Lung (tissue), 12 donors: Measurements from ENCODE around the gene MBD3. TPM values are rescaled to one million over a fixed set of nuclear protein-coding genes. Genes with fewer than 3 reads are reported as not detected.

Experiments used
- ATAC-seq: fragments of 200-7000 bp; cut with Tn5 transposase; one replicate; pipeline ENCODE4 v1.9.1; 2020; ENCODE audit warnings: moderate number of reproducible peaks; ENCODE audit not compliant: insufficient read depth, low FRiP score
- DNase-seq, 3 donors: peaks; one replicate each; pipeline ENCODE4 v3.0.0-alpha.2; 2013 to 2017
- H3K27ac ChIP-seq, 2 donors: one replicate each; pipeline ENCODE4 v1.5.1; 2013; ENCODE audit warnings: mild to moderate bottlenecking in 2 of 2, moderate library complexity in 2 of 2, control low read depth in 1 of 2, inconsistent platforms in 1 of 2, low read depth in 1 of 2, low read length in 1 of 2
- H3K27me3 ChIP-seq, 3 donors: one replicate each; pipeline ENCODE4 v1.5.1; 2013; ENCODE audit warnings: low read length in 2 of 3; ENCODE audit not compliant: control insufficient read depth in 3 of 3, insufficient read depth in 3 of 3
- H3K36me3 ChIP-seq, 4 donors: one replicate each; pipeline ENCODE4 v1.5.1; 2013; ENCODE audit warnings: low read length in 4 of 4, mild to moderate bottlenecking in 1 of 4, moderate library complexity in 1 of 4; ENCODE audit not compliant: control insufficient read depth in 4 of 4, insufficient read depth in 4 of 4
- H3K4me1 ChIP-seq, 5 donors: one replicate each; pipeline ENCODE4 v1.5.1; 2013; ENCODE audit warnings: low read length in 5 of 5, mild to moderate bottlenecking in 2 of 5, moderate library complexity in 1 of 5; ENCODE audit not compliant: control insufficient read depth in 5 of 5, insufficient read depth in 5 of 5
- H3K4me3 ChIP-seq: one replicate; pipeline ENCODE4 v1.5.1; 2013; ENCODE audit warnings: mild to moderate bottlenecking, control low read depth, moderate library complexity
- H3K9ac ChIP-seq, 2 donors: one replicate each; pipeline ENCODE4 v1.5.1; 2013; ENCODE audit warnings: low read length in 2 of 2, control low read depth in 1 of 2; ENCODE audit not compliant: insufficient read depth in 1 of 2
- H3K9me3 ChIP-seq, 4 donors: one replicate each; pipeline ENCODE4 v1.5.1; 2013; ENCODE audit warnings: low read length in 3 of 4, mild to moderate bottlenecking in 1 of 4, moderate library complexity in 1 of 4; ENCODE audit not compliant: control insufficient read depth in 4 of 4, insufficient read depth in 3 of 4
- WGBS, 2 donors: extraction: QIAGEN DNeasy Blood & Tissue Kit; methylation state at CpG; one replicate each; pipeline ENCODE4 v1.1.7; 2013; 5-methylcytosine and 5-hydroxymethylcytosine counted together
- polyA plus RNA-seq, 2 donors: library from polyadenylated mRNA; stranded (reverse); fragments of 200-250 nt; gene quantifications; one replicate each; pipeline ENCODE4 v1.2.1, GENCODE V29; 2013
- total RNA-seq, 2 donors: library from RNA; depleted of rRNA in 1 of 2; stranded (reverse); fragments of >200 nt in 1 of 2; gene quantifications; one replicate each; pipeline ENCODE4 v1.2.1, GENCODE V29; 2014 to 2021
- TF ChIP-seq, protein P1 (sequence below): IDR thresholded peaks from 2 replicates; pipeline ENCODE4 v1.5.1; 2012; ENCODE audit warnings: mild to moderate bottlenecking; ENCODE audit errors: control extremely low read depth, extremely low read depth
- donor health status: control.
- donor health status: control.
- donor health status: Bipolar disorder and iron deficiency.
- donor health status: healthy.
- donor health status: DM: yes; HTN: yes; CAD: no.

The MBD3 gene
- total and polyA plus RNA-seq, 4 donors, result 48.1 to 129 (median 88.7) TPM

DNA sequence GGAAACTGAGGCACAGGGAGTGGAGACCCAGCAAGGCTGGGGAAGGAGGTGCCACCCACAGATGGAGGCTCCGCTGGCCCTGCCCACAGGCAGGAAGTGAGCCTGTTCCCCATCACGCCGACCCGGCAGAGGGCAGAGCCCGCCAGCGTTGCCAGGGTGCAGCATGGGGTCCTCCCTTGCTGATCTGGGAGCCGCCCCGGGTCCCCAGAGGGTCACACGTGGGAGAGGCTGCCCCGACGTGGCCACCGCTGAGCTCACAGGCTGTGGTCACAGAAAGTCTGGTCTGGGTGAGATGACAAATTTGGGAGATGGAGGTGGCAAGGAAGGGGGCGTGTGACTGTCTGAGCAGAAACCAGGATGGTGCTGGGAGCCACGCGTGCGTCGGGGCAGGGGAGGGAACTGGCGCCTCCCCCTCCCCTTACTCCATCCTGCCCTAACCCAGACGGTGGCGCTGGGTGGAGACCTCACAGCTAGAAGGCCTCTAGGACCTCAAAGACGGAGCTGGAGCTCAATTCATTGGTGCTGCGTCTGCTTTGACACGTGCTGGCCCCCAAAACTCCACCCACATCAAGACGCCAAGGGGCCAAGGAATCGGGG is 32.3 kb downstream of the MBD3 start:
- H3K36me3 ChIP-seq, result peaks cover 0 to 8% (median 6%) of the 10 kb centered on the region in 4 donors
- 47 to 61% methylated on average over 25 of the region's 25 CpGs for WGBS, 2 donors
- DNase-seq (no peak), ATAC-seq (no peak)
- TF ChIP-seq, protein P1, sequence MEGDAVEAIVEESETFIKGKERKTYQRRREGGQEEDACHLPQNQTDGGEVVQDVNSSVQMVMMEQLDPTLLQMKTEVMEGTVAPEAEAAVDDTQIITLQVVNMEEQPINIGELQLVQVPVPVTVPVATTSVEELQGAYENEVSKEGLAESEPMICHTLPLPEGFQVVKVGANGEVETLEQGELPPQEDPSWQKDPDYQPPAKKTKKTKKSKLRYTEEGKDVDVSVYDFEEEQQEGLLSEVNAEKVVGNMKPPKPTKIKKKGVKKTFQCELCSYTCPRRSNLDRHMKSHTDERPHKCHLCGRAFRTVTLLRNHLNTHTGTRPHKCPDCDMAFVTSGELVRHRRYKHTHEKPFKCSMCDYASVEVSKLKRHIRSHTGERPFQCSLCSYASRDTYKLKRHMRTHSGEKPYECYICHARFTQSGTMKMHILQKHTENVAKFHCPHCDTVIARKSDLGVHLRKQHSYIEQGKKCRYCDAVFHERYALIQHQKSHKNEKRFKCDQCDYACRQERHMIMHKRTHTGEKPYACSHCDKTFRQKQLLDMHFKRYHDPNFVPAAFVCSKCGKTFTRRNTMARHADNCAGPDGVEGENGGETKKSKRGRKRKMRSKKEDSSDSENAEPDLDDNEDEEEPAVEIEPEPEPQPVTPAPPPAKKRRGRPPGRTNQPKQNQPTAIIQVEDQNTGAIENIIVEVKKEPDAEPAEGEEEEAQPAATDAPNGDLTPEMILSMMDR, result no peak
- H3K4me1 ChIP-seq, result peaks cover 0 to under 1% (median 0%) of the 10 kb centered on the region in 5 donors
- no peak overlapping the region for H3K4me3 ChIP-seq
- no peaks in the 10 kb centered on the region for H3K27me3 ChIP-seq
- H3K27ac ChIP-seq, result no peak overlapping the region
- H3K9ac ChIP-seq, result no peak overlapping the region
- no peaks in the 10 kb centered on the region for H3K9me3 ChIP-seq

DNA sequence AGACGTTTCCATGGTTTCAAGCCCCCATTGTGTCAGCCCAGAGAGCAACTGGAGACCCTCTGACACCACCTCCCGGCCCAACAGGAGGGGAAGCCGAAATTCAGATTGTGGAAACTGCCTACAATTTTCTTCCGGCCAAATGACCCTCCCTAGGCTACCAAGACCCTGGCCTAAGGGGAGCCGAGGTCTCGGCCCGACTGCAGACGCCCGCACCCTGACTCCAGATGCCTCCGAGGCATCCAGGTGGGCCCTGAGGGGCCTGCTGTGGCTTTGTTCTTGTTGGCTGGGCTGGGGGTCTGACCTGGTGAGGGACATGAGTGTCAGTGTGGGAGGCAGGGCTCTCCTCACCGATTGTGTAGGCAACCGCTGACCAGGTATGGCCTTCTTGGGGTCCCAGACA is 34.1 kb downstream of the MBD3 start:
- no peaks in the 10 kb centered on the region for H3K4me1 ChIP-seq
- no peaks in the 10 kb centered on the region for H3K9me3 ChIP-seq
- no peaks in the 10 kb centered on the region for H3K27me3 ChIP-seq
- peaks cover 0 to 8% (median 3%) of the 10 kb centered on the region in 4 donors for H3K36me3 ChIP-seq
- DNase-seq (no peak), ATAC-seq (no peak)
- no peak overlapping the region for H3K4me3 ChIP-seq
- no peak overlapping the region for H3K9ac ChIP-seq
- no peak overlapping the region for H3K27ac ChIP-seq
- TF ChIP-seq, protein P1, result no peak
- 85 to 92% methylated on average over 12 of the region's 12 CpGs for WGBS, 2 donors

DNA sequence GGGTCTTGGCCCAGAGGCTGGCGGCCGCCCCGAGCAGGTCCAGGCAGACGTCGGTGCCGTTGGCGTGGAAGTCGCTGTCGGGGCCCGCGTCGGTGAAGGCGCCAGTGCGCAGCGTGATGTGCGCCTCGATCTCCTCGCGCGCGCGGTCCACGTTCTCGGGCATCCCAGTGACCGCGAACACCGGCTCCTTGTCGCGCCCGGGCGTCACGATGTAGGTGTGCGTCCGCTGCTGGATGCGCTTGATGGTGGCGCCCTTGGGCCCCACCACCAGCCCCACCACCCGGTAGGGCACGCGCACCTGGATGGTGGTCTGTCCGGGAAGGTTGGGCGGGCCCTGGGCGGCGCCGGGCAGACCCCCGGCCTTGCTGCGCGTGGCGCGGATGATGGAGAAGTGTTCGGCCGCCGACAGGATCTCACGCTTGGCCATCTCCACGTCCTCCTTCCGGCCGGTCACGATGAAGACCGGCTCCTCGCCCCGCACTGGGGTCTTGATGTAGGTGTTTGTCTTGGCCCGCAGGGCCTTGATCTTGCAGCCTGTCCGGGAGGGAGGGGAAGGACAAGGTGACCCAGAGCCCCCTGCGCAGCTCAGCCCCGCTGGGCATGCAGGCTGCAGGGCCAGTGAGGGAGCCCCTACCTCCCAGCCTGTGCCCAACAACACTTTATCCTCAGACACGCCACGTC is 36.1 kb downstream of the MBD3 start:
- Histone ChIP-seq H3K27me3 (no peaks in the 10 kb centered on the region), H3K9ac (no peak overlapping the region), H3K9me3 (no peaks in the 10 kb centered on the region), H3K4me3 (no peak overlapping the region), H3K27ac (no peak overlapping the region), H3K4me1 (no peaks in the 10 kb centered on the region), H3K36me3 (peaks cover 0 to 8% (median 3%) of the 10 kb centered on the region in 4 donors)
- DNase-seq (no peak), ATAC-seq (no peak)
- WGBS, 2 donors, result 98% methylated on average over 61 to 66 of the region's 66 CpGs
- TF ChIP-seq, protein P1, result no peak
